K562 (cell line): ENCODE results near the gene FRMD7. TPM values are rescaled to one million over a fixed set of nuclear protein-coding genes. Genes with fewer than 3 reads are reported as not detected.

Experiments used
- CBX2 ChIP-seq: fragments of 200-600 bp; sonication (generic); IDR thresholded peaks from one replicate; pipeline ENCODE4 v1.6.1; 2012; ENCODE audit warnings: mild to moderate bottlenecking, low read length, inconsistent platforms; ENCODE audit not compliant: insufficient read depth, poor library complexity, severe bottlenecking
- DMBX1 ChIP-seq: fragments of 250-450 bp; sonication (Bioruptor Pico); IDR thresholded peaks from 2 replicates; pipeline ENCODE4 v1.8.0; 2022; ENCODE audit warnings: inconsistent platforms, mild to moderate bottlenecking, moderate library complexity, borderline replicate concordance
- HIVEP1 ChIP-seq: fragments of 250-450 bp; sonication (Bioruptor Pico); IDR thresholded peaks from 2 replicates; pipeline ENCODE4 v1.4.0; 2020; ENCODE audit warnings: mild to moderate bottlenecking
- HMGN3 ChIP-seq: IDR thresholded peaks from 2 replicates; pipeline ENCODE4 v1.6.1; 2011; ENCODE audit warnings: borderline replicate concordance, low read depth, mild to moderate bottlenecking, mixed read lengths, low read length; ENCODE audit not compliant: insufficient read length; ENCODE audit errors: extremely low read depth
- KLF16 ChIP-seq: IDR thresholded peaks from 2 replicates; pipeline ENCODE4 v1.6.1; 2016; ENCODE audit warnings: antibody characterized with exemption
- NFRKB ChIP-seq: fragments of 450-650 bp; IDR thresholded peaks from 2 replicates; pipeline ENCODE4 v1.6.1; 2016; ENCODE audit warnings: low read depth
- PRMT5 ChIP-seq: sonication (generic); formaldehyde crosslinking; IDR thresholded peaks from 2 replicates; pipeline ENCODE4 v1.5.0; 2020; ENCODE audit warnings: missing genetic modification reagents
- PTBP1 ChIP-seq: fragments of 200-400 bp; formaldehyde crosslinking; IDR thresholded peaks from 2 replicates; pipeline ENCODE4 v1.6.1; 2017; ENCODE audit warnings: low read depth, low read length
- RBM15 ChIP-seq: fragments of 200-400 bp; formaldehyde crosslinking; IDR thresholded peaks from 2 replicates; pipeline ENCODE4 v1.6.1; 2018; ENCODE audit warnings: mild to moderate bottlenecking, low read length, moderate library complexity; ENCODE audit not compliant: insufficient read depth
- RBM25 ChIP-seq: fragments of 200-400 bp; formaldehyde crosslinking; IDR thresholded peaks from 2 replicates; pipeline ENCODE4 v1.6.1; 2018; ENCODE audit warnings: low read length, low read depth, moderate library complexity; ENCODE audit not compliant: severe bottlenecking
- RBM34 ChIP-seq: fragments of 200-400 bp; formaldehyde crosslinking; IDR thresholded peaks from 2 replicates; pipeline ENCODE4 v1.6.1; 2018; ENCODE audit warnings: low read length, borderline replicate concordance; ENCODE audit not compliant: insufficient read depth
- RFX1 ChIP-seq: fragments of 450-650 bp; IDR thresholded peaks from 2 replicates; pipeline ENCODE4 v1.6.1; 2016; ENCODE audit warnings: mild to moderate bottlenecking, moderate library complexity
- SIN3B ChIP-seq: fragments of 450-650 bp; IDR thresholded peaks from 2 replicates; pipeline ENCODE4 v1.6.1; 2017; ENCODE audit warnings: low read depth, mild to moderate bottlenecking, moderate library complexity
- SIRT6 ChIP-seq: IDR thresholded peaks from one replicate; pipeline ENCODE4 v1.6.1; 2012; ENCODE audit warnings: low read depth, mild to moderate bottlenecking, control low read depth, inconsistent platforms, low read length, moderate library complexity
- ZNF184 ChIP-seq: sonication (generic); formaldehyde crosslinking; IDR thresholded peaks from 2 replicates; pipeline ENCODE4 v1.5.0; 2020; ENCODE audit warnings: missing genetic modification reagents
- ZNF3 ChIP-seq: fragments of 250-450 bp; sonication (Bioruptor Pico); IDR thresholded peaks from 2 replicates; pipeline ENCODE4 v1.5.0; 2021; ENCODE audit warnings: mild to moderate bottlenecking, moderate library complexity
- ZNF589 ChIP-seq: fragments of 200-800 bp; sonication (Bioruptor generic); IDR thresholded peaks from 2 replicates; pipeline ENCODE4 v1.6.1; 2016; ENCODE audit warnings: low read depth, missing genetic modification characterization, missing compliant biosample characterization
- ZNF668 ChIP-seq: fragments of 250-450 bp; sonication (Bioruptor Pico); IDR thresholded peaks from 2 replicates; pipeline ENCODE4 v1.8.0; 2022; ENCODE audit warnings: mild to moderate bottlenecking, inconsistent platforms
- ZNF77 ChIP-seq: fragments of 250-450 bp; sonication (Bioruptor Pico); IDR thresholded peaks from 2 replicates; pipeline ENCODE4 v1.5.0; 2020
- ZZZ3 ChIP-seq: fragments of 450-650 bp; IDR thresholded peaks from 2 replicates; pipeline ENCODE4 v1.6.1; 2016; ENCODE audit warnings: antibody characterized with exemption, mild to moderate bottlenecking, moderate library complexity
- polyA plus RNA-seq, 8 experiments: library from polyadenylated mRNA; depleted of rRNA in 4 of 8; stranded (reverse) in 5 of 8; unstranded in 3 of 8; fragments of >200 nt; fragmentation: Nextera tagmentation in 2 of 8; fragmentation: Illumina TruSeq in 1 of 8; extraction: Ambion mirVana in 2 of 8; extraction: Trizol in 1 of 8; gene quantifications; 2 replicates each; pipeline versions ENCODE4 v1.2.1 to v1.2.3, GENCODE V29; 2011 to 2014; ENCODE audit warnings: inconsistent platforms in 1 of 8, missing spikeins in 1 of 8
- total RNA-seq, 7 experiments: library from RNA; depleted of rRNA in 6 of 7; stranded (reverse); fragments of >200 nt in 6 of 7; fragmentation: Illumina TruSeq in 2 of 7; extraction: Trizol in 2 of 7; gene quantifications; 2 replicates each; pipeline versions ENCODE4 v1.2.1 to v1.2.3, GENCODE V29; 2011 to 2021; ENCODE audit warnings: low replicate concordance in 1 of 7
- TF ChIP-seq, protein P1 (sequence below): fragments of 450-650 bp; IDR thresholded peaks from 2 replicates; pipeline ENCODE4 v1.6.1; 2016; ENCODE audit warnings: borderline replicate concordance
- TF ChIP-seq, protein P2 (sequence below): fragments of 450-650 bp; IDR thresholded peaks from one replicate; pipeline ENCODE4 v1.6.1; 2018; ENCODE audit warnings: mild to moderate bottlenecking, moderate library complexity; ENCODE audit not compliant: partially characterized antibody
- TF ChIP-seq, protein P3 (sequence below): fragments of 450-650 bp; IDR thresholded peaks from 2 replicates; pipeline ENCODE4 v1.7.0; 2016; ENCODE audit warnings: borderline replicate concordance
- TF ChIP-seq, protein P4 (sequence below): sonication (generic); formaldehyde crosslinking; IDR thresholded peaks from 2 replicates; pipeline ENCODE4 v1.8.0; 2022; ENCODE audit warnings: mild to moderate bottlenecking, missing genetic modification reagents

Gene FRMD7
- total and polyA plus RNA-seq, 9 of the 15 experiments (the other 6 are each of a cell fraction or from before 2014, with no cell fraction given) = 0.06 to 0.09 TPM; not detected in 7

DNA sequence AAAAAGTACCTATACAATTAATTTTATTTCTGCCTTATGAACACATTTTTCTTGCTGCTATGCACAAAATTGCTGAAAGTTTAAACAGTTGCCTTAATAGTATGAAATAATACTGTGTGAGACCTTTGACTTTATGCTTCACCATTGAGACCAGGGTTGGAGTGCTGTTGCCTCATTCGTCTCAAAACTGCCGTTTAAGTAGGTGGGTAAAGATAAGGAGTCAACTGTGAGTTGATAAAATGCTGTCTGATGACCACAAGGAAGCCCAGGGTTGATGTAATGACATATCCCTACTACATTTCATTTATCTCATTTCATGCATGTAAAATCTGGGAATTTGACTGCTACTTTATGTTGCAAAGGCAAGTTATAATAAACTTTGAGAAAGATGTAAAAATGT, 81.3 kb downstream of the FRMD7 start (continued):
- TF ChIP-seq NFRKB (no peak), PRMT5 (no peak), ZNF668 (CRISPR knock-in tag) (no peak), DMBX1 (CRISPR knock-in tag) (no peak), RBM15 (no peak), ZZZ3 (no peak), ZNF3 (CRISPR knock-in tag) (no peak), RBM25 (no peak), ZNF589 (CRISPR knock-in tag) (no peak), KLF16 (peak; percentile 32; the same call in 1 of the 2 replicates), HIVEP1 (CRISPR knock-in tag) (no peak), HMGN3 (no peak), CBX2 (no peak), ZNF77 (CRISPR knock-in tag) (no peak), RBM34 (no peak), RFX1 (no peak), SIN3B (no peak), PTBP1 (no peak), ZNF184 (CRISPR knock-in tag) (no peak), SIRT6 (no peak)
- TF ChIP-seq, protein P1, sequence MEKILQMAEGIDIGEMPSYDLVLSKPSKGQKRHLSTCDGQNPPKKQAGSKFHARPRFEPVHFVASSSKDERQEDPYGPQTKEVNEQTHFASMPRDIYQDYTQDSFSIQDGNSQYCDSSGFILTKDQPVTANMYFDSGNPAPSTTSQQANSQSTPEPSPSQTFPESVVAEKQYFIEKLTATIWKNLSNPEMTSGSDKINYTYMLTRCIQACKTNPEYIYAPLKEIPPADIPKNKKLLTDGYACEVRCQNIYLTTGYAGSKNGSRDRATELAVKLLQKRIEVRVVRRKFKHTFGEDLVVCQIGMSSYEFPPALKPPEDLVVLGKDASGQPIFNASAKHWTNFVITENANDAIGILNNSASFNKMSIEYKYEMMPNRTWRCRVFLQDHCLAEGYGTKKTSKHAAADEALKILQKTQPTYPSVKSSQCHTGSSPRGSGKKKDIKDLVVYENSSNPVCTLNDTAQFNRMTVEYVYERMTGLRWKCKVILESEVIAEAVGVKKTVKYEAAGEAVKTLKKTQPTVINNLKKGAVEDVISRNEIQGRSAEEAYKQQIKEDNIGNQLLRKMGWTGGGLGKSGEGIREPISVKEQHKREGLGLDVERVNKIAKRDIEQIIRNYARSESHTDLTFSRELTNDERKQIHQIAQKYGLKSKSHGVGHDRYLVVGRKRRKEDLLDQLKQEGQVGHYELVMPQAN = no peak
- TF ChIP-seq, protein P2, sequence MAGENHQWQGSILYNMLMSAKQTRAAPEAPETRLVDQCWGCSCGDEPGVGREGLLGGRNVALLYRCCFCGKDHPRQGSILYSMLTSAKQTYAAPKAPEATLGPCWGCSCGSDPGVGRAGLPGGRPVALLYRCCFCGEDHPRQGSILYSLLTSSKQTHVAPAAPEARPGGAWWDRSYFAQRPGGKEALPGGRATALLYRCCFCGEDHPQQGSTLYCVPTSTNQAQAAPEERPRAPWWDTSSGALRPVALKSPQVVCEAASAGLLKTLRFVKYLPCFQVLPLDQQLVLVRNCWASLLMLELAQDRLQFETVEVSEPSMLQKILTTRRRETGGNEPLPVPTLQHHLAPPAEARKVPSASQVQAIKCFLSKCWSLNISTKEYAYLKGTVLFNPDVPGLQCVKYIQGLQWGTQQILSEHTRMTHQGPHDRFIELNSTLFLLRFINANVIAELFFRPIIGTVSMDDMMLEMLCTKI = no peak
- TF ChIP-seq, protein P3, sequence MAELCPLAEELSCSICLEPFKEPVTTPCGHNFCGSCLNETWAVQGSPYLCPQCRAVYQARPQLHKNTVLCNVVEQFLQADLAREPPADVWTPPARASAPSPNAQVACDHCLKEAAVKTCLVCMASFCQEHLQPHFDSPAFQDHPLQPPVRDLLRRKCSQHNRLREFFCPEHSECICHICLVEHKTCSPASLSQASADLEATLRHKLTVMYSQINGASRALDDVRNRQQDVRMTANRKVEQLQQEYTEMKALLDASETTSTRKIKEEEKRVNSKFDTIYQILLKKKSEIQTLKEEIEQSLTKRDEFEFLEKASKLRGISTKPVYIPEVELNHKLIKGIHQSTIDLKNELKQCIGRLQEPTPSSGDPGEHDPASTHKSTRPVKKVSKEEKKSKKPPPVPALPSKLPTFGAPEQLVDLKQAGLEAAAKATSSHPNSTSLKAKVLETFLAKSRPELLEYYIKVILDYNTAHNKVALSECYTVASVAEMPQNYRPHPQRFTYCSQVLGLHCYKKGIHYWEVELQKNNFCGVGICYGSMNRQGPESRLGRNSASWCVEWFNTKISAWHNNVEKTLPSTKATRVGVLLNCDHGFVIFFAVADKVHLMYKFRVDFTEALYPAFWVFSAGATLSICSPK = no peak
- TF ChIP-seq, protein P4, sequence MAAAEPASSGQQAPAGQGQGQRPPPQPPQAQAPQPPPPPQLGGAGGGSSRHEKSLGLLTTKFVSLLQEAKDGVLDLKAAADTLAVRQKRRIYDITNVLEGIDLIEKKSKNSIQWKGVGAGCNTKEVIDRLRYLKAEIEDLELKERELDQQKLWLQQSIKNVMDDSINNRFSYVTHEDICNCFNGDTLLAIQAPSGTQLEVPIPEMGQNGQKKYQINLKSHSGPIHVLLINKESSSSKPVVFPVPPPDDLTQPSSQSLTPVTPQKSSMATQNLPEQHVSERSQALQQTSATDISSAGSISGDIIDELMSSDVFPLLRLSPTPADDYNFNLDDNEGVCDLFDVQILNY = no peak
